HL-60 (cell line): ENCODE measurements around the gene PLD5.

Experiments used
- CTCF ChIP-seq: IDR thresholded peaks from one replicate; pipeline ENCODE4 v1.5.1; 2011; ENCODE audit warnings: low read length, control low read depth, inconsistent platforms; ENCODE audit not compliant: insufficient read depth
- POLR2AphosphoS5 ChIP-seq: IDR thresholded peaks from 2 replicates; pipeline ENCODE4 v1.6.1; 2012; ENCODE audit warnings: low read depth

- no peak for TF ChIP-seq CTCF
- TF ChIP-seq POLR2AphosphoS5: no peak
Observed at GRCh38 chr1:242411901-242412300, 112.6 kb downstream of the PLD5 start.
